NOMO-1 treated with dmso at 0.1 percent for 144 hours (cell line): Measurements from ENCODE around the gene C9orf40.

Experiments
- DNase-seq: peaks from one replicate; lab custom pipeline; 2025; ENCODE audit not compliant: unreplicated experiment; lab: John Stamatoyannopoulos, UW

Gene C9orf40, protein sequence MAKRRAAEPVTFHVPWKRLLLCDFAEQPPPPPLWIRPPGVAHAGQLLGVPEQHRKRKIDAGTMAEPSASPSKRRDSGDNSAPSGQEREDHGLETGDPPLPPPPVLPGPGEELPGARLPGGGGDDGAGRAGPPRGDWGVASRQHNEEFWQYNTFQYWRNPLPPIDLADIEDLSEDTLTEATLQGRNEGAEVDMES

DNA sequence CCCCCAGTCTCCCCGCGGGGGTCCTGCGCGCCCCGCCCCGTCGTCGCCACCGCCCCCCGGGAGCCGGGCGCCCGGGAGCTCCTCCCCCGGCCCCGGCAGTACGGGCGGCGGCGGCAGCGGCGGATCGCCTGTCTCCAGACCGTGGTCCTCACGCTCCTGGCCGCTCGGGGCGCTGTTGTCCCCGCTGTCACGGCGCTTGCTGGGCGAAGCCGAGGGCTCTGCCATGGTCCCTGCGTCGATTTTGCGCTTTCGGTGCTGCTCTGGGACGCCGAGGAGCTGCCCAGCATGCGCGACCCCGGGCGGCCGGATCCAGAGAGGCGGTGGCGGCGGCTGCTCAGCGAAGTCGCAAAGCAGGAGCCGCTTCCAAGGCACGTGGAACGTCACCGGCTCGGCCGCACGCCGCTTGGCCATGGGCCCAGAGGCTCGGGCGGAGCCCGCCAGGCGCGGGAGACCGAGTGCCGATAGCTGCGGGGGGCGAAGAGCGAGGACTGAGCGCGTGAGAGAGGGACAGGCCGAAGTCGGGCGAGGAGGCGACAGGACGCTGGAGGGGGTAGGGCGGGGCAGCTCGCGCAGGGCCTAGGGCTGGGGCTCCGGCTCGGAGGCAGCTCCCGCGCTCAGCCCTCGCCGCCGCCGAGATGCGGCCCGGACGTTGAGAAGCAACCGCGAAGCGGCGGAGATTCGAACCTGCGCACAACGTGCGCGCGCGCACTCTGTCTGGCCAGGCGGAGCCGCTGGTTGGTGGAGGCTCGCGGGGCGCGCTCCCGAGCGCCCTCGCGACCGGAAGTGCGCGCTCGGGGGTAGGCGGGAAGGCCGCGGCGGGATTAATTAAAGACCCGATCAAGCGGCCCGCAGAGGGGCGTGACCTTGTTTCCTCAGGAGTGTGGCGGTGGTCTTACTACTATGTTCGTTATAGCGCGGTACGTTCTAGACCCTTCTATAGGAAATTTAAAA lies at the start of gene C9orf40:
Gene C9orf40 (minus strand): TSS at position 712 of the 951 bp plus-strand sequence. CDS start 301 bp downstream, at position 411.
- peak; percentile 54 for DNase-seq

DNA sequence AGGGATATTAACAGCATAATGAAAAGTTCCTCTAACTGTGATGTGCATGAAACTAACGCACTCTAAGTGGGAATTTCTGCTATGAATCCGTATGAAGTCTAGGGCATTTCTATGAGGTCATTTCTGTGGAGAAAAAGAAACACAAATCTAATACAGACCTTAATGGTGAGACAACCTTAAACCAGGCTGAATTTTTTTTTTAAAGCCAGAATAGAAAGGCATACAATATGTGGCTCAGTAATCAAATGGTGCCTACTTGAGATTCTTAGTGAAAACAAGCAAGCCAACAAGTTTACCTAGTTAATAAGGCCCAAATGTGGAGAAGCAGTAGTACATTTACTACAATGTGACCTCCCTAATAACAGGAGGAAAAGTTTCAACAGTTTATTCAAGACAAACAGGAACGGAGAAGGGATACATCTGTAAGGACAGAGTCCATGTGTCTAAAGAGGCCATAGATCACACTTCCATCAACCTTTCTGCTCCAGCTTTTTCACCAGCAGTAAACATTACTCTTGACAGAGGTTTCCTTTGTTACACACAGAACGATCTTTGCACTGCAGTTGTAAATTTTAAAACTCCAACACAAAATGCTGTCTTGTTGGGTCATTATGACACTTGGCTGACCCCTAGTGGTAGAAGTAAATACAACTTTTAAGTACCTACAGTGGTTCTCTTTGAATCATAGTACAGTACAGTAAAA lies 49.2 kb upstream of the C9orf40 start:
- no peak for DNase-seq

DNA sequence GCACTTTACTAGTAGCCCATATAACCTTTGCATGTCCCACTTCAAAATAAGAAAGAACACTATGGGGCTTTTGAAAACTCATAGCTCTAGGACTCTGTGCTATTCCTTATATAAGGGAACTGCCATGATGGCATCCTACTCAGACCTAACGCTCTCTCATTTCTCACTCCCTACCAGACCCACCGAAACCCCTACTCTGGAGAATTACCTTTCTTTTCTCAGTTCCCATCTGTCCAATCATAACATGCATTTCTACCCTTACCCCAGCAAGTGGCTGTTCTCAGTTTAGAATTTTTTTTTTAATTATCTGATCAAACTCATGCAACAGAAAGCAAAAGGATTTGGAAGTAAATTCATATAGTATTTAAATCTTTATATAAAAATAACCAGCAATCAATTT lies 48.1 kb upstream of the C9orf40 start:
- no peak for DNase-seq

DNA sequence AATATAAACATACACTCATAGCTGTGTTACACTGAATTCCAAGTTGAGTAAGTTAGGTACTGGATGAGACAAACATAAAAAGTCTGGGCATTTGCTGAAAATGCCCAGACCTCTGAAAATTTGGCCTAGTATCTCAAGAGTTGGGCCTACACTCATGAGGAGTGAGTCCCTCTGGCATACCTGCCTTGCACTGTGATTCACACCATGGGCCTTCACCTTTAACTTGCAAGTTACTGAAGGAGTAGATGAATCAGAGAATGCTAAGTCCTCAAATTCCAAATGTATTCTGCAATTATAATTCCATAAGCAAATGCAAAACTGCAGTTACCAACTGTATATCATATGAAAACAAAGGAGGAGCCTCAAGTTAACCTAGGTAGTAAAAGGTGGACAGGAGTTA lies 32.3 kb upstream of the C9orf40 start:
- no peak for DNase-seq

DNA sequence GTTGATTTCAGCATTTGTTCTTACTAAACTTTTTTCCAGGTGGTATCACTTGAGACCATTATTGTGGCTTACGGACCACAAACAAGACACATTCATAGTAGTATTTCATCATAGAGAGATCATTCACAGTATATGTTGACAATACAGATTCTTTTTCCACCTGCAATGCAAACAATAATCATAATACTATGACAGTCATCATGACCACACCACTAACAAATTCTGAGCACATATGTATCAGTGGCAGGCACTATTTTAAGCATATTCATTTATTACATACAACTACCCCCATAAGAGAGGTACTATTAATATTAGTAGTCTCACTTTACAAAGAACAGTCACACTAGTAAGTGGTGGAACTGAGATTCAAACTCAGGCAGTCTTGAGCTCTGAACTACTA lies 31.0 kb upstream of the C9orf40 start:
- DNase-seq: no peak

DNA sequence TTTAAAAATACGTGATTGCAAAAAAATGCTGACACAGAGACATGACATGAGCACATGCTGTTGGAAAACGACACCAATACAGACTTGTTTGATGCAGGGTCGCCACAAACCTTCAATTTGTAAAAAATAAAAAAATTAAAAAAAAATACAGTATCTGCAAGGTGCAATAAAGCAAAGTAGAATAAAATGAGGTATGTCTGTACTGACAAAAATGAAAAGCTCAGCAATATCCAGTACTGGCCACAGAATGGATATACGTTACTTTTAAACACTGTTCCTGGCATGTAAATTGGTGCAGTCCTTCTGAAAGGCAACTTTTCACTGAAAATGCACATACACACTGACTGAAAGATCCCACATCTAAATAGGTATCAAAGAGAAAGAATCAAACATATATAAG lies 27.1 kb upstream of the C9orf40 start:
- DNase-seq: no peak

DNA sequence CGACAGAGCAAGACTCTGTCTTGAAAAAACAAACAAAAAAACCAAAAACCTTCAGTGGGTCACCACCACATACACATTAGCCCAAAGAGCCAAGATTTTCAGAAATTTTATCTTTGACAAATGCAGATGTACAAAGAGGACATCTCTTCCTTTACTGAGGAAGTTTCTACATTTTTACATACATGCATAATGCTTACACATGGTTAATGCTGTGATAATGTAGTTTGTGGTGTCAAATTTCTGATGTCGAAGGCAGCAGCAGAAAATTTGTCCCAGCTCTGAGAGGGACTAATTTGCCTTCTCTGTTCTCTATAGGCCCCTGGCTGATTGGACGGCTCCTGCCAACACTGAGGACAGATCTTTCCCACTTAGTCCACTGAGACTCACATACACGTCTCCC lies 24.6 kb upstream of the C9orf40 start:
- DNase-seq: no peak

DNA sequence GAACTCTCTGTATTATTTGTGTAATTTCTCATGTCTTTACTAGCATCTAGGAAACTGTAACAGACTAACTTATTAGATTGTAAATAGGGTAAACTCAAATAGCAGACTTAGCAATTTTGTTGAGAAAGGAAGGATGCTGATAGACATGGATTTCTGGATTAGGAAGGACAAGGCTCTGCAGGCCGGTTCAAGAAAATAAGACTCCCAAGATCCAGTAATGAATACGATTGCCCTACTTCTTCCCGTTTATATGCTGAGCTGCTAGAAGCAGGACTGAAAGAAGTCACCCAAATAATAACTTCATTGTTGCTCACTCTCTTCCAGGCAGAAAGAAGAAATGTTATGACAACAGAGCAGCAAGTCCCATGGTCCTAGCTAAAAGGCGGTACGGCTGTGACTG lies 22.8 kb upstream of the C9orf40 start:
- DNase-seq: no peak

DNA sequence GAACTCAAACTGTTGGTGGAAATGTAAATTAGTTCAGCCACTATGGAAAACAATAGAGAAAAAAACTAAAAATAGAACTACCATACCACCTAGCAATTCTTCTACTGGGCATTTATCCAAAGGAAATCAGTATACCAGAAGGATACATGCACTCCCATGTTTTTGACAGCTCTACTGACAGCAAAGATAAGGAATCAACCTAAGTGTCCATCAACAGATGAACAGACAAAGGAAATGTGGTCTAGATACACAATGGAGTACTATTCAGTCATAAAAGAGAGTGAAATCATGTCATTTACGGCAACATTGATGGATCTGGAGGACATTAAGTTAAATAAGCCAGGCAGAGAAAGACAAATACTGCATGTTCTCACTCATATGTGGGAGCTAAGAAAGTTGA lies 21.8 kb upstream of the C9orf40 start:
- DNase-seq: no peak

DNA sequence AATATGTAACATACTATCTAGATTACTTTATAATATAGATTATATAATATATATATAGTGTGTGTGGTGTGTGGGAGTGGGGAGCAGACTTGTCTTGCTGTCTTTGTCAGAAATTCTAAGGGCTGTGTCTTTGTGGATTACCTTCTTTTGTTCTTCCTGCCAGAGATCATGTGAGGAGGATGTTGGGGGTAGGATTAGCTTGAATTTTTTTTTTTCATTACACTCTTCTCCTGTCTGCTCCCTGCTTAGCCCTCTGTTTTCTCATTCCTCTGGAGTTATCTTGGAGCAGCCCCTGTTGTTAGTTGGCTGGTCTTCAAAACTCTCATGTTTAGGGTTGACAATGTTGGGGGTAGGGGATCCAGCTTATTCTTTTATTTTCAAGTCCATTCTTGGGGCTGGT lies 21.0 kb upstream of the C9orf40 start:
- no peak for DNase-seq

DNA sequence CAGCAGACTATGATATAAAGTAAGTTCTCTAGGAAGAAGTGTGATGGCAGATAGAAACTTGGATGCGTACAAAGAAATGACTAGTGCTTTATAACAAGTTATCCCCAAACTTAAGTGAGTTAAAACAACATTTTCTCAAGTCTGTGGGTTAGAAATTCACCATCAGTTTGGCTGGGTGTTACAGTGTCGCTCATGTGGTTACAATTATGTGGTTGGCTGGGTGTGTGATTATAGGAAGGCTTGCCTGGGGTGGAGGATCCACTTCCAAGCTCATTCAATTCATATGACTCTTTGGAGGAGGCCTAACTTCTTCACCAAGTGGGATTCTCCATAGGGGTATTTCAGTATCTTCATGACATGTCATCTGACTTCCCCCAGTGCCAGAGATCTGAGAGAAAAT lies 10.3 kb upstream of the C9orf40 start:
- DNase-seq: no peak

DNA sequence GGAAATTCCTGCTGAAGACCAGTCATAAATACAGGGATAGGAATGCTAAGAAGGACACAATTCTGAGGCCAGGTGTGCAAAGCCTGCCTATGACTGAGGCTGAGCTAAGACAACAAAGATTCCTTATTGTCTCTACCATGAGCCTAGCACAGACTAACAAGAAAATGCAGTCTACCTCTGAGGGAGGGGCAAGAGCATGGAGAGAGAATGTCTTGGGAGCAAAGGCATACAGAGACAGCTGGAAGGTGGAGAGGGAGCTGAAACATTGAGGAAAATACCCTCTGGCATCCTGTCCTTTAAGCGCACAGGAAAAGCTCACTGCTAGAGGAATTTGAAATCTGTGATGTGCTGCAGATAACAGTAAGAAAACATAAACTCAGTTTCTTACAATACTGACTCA lies 8.8 kb upstream of the C9orf40 start:
- no peak for DNase-seq

DNA sequence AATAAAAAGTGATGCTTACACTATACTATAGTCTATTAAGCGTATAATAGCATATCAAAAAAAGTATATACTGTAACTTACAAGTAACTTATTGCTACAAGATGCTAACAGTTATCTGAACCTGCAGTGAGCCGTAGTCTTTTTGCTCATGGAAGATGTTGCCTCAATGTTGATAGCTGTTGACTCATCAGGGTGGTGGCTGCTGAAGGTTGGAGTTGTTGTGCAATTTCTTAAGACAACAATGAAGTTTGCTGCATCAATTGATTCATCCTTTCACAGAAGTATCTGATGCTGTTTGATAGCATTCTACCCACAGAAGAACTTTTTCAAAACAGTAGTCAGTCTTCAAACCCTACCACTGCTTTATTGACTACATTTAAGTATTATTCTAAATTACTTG lies 7.8 kb upstream of the C9orf40 start:
- DNase-seq: no peak

DNA sequence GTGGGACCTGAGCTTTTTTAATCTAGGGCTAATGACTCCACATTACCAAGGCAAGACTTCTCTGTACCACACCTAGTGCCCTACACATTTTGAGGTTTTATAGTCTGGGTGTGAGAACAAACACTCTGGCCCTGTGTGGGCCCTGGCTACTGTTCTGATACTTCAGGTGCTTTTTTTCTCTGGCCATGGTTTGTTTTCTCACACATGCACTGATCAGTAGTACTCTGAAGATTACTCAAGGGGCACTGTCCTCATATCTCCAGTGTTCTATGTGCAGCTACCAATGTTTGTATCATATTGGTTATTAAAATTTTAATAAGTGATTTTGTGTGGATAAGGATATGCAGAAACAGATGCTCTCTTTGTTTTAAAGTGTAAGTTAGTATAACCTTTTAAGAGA lies 5.9 kb upstream of the C9orf40 start:
- DNase-seq: no peak

DNA sequence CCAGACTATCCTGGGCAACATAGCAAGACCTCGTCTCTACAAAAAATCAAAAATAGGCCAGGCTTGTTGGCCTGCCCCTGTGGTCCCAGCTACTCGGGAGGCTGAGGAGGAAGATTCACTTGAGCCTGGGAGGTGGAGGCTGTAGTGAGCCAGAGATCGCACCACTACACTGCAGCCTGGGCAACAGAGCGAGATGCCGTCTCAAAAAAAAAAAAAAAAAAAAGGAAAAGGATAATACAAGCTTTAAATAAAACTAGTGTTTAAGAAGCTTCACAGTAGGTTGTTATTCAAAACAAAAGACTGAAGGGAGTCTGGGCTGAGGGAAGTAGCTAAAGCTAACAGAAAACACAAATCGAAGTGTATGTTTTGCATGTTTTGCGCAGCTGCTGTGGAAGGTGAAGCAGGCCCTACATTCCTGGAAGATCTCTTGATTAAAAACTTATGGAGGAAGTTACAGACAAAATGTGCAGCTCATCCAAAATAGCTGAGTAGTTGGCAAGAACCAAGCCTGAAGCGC lies 581 bp upstream of the C9orf40 start:
- DNase-seq: no peak

DNA sequence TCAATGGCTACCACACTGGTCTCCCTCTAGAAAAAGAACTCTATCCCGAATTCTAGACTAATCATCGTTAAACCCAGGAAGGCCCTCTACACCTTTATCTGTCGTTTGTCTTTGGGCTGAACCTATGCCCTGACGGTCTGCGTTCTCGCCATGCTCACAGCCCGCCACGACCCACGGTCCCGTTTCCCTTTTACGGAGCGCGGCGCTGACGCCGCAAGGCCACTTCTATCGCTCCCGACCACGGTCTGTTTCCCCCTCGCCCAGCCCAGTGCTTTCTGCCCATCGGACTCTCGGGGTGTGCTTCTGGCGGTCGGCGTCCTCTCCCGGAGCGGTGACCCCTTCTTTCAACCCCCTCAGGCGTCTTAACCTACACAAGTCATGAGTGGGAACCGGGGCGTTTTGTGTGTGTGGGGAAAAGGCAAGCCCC lies 974 bp downstream of the C9orf40 start:
- DNase-seq: no peak

DNA sequence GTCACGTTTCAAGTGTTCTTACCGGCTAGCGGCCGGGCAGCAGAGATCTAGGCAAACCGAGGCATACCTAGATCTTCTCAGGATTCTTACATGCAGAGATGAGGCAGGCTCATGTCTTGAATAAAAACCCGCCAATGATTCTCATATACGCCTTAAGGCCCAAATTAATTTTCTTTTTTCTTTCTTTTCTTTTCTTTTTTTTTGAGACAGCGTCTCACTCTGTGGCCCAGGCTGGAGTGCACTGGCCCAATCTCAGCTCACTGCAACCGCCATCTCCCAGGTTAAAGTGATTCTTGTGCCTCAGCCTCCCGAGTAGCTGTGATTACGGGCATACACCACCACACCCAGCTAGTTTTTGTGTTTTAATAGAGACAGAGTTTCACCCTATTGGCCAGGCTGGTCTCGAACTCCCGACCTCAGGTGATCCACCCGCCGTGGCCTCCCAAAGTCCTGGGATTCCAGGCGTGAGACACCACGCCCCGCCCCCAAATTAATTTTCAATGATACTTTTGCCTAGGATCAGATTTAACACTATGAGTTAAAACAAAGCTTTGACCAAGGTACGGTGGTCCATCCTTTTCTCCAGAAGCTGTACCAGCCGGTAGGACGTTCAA lies 1.5 kb downstream of the C9orf40 start:
- no peak for DNase-seq

DNA sequence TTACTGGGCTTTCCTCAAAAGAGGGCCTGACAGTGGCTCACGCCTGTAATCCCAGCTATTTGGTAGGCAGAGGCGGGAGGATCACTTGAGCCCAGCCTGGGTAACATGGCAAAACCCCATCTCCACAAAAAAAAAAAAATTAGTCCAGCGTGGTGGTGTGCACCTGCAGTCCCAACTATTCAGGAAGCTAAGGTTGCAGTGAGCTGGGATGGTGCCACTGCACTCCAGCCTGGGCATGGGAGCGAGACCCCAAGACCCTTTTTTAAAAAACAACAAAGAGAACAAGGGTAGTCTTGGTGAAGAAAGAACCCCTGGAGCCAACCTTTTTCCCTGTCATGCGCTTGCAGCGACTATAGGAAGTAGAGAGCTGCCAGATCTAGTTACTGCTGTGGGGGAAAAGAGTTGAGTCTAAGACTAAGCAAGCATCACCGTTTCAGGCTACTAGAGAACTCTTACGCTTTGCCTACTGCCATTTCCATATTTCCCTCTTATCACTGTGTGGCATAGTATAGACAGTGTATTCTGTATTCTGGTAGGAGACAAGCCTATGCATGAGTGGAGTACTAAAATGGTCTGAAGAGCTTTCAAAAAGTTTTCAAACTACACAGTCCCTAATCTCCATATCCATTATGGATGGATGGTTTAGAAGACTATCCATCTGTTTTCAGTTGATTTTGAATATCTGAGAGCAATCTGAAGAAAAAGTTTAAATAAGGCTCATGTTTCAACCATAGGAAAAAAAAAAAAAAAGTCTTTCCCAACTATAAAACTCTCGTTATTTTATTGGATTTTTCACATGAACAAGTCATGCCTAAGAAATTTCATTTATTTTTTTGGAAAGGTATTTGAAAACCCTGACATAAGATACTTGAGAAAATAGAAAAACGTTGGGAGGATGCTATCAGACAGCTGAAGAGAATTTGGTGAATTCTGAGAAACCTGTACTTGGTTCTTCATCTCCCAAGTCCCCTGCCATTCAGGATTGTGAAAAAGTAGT lies 2.6 kb downstream of the C9orf40 start:
- DNase-seq: no peak

DNA sequence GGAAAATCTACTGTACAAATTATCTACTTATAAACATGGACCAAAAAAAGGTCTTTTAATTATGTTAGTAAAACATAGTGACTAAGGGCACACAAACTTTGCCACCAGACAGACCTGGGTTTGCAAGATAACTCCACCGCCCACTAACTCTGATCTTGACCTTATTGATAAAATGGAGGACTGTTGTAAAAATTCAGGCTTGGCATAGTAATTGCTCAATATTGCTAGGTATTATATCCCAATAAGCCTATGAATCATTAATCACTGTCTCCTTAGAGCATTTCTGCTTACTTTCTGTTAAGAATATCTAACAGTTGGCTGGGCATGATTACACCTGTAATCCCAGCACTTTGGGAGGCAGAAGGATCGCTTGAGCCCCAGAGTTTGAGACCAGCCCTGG lies 3.8 kb downstream of the C9orf40 start:
- DNase-seq: no peak

DNA sequence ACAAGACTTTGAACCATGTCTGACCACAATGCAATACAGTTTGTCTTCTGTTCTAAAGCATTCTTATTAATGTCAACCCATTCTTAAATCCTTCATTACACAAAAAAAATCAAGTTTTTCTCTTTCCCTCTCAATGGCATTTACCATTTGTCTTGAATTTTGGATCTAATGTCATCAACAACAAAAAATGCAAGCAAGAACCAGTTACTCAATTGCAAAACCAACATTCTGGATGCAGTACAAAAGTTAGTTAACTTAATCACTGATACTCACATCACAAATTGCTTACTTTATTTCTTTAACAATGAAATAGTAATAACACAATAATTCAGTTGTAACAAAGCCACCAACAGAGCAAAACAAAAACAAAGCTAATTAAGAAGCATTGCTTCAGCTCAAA lies 6.0 kb downstream of the C9orf40 start:
- DNase-seq: no peak
